AG04449 (cell line): ENCODE results near the gene GRIN3B.

Source experiments
- CTCF ChIA-PET: fragments of 350-600 bp; formaldehyde crosslinking; extraction: SDS; loops from one replicate; lab custom pipeline; 2021; ENCODE audit warnings: antibody characterized with exemption; lab: Yijun Ruan, JAX
- POLR2A ChIA-PET: fragments of 400-600, 350-600 bp; formaldehyde crosslinking; extraction: SDS; loops from one replicate; lab custom pipeline; 2020; ENCODE audit warnings: antibody characterized with exemption, inconsistent platforms; lab: Yijun Ruan, JAX
- DNase-seq: peaks from one replicate; pipeline ENCODE4 v3.0.0-alpha.2; 2010; ENCODE audit warnings: low read depth, low spot score
- H3K4me3 ChIP-seq: 2 replicates; pipeline ENCODE4 v1.5.1; 2011; ENCODE audit warnings: low read depth, mild to moderate bottlenecking, control low read depth, low read length
- TF ChIP-seq, protein P1 (sequence below): IDR thresholded peaks from one replicate; pipeline ENCODE4 v1.5.1; 2011; ENCODE audit warnings: mild to moderate bottlenecking, moderate library complexity, low read length, control low read depth, inconsistent platforms; ENCODE audit not compliant: insufficient read depth; ENCODE audit errors: missing control alignments

Gene GRIN3B

GRCh38 chr19:1010586-1011510, 10.6 kb downstream of the GRIN3B start:
- DNase-seq: no peak
- H3K4me3 ChIP-seq: no peak overlapping the region
- TF ChIP-seq, protein P1, sequence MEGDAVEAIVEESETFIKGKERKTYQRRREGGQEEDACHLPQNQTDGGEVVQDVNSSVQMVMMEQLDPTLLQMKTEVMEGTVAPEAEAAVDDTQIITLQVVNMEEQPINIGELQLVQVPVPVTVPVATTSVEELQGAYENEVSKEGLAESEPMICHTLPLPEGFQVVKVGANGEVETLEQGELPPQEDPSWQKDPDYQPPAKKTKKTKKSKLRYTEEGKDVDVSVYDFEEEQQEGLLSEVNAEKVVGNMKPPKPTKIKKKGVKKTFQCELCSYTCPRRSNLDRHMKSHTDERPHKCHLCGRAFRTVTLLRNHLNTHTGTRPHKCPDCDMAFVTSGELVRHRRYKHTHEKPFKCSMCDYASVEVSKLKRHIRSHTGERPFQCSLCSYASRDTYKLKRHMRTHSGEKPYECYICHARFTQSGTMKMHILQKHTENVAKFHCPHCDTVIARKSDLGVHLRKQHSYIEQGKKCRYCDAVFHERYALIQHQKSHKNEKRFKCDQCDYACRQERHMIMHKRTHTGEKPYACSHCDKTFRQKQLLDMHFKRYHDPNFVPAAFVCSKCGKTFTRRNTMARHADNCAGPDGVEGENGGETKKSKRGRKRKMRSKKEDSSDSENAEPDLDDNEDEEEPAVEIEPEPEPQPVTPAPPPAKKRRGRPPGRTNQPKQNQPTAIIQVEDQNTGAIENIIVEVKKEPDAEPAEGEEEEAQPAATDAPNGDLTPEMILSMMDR: no peak
- CTCF ChIA-PET: interaction anchor here (1.5 kb wide), 1 partner anchor 9 kb away, joined by 3 read pairs; no protein-coding TSS in a partner anchor
- POLR2A ChIA-PET: interaction anchor here (1.2 kb wide), 1 partner anchor 10 kb away, joined by 4 read pairs; the partner anchor contains the start of genes RNU6-2 and TMEM259

DNA sequence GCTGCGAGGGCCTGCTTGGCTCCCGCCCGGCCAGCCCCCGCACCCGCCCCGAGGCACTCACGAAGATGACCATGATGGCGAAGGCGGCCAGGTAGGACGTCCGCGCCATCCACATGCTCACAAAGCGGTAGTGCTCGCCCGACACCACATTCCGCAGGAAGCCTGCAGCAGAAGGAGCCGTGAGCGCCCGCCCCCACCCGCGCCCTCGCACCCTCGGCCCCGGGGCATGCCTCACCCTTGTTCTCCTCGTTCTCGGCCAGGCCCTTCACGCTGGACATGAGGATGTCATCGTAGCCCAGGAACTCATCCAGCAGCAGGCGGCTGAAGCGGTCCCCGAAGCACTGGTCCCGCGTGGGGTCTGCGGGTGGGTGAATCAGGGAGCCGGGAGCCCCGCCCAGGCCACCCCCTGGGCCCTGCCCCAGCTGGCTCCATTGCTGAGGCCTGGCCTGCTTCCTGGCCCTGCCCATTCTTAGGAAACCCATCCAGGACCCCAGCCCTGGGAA, 11.7 kb downstream of the GRIN3B start:
- ChIA-PET CTCF (no interaction called here), POLR2A (no interaction called here)
- no peak overlapping the region for H3K4me3 ChIP-seq
- TF ChIP-seq, protein P1: no peak
- no peak for DNase-seq

DNA sequence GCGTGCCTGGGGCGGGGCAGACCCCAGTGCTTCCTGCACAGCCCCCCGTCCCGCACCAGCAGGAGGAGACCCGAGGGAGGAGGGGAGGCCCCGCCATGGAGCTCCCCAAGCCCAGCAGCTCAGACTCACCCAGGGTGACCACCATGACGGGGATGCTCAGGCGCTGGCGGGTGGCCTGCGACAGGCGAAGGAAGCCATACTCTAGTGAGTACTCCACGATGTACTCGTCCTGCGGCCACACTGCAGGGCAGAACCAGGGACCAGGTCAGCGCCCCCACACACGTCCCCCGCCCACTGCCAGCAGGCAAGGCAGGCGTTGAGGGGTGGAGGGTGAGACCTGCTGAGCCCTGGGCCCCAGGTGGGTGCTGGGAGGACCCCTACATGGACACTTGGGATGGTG, 12.1 kb downstream of the GRIN3B start:
- DNase-seq: no peak
- POLR2A ChIA-PET: no interaction called here
- TF ChIP-seq, protein P1: no peak
- H3K4me3 ChIP-seq: no peak overlapping the region
- CTCF ChIA-PET: no interaction called here

- CTCF ChIA-PET: interaction anchor here (1.2 kb wide), 1 partner anchor 227 kb away, joined by 3 read pairs; no protein-coding TSS in a partner anchor
- POLR2A ChIA-PET: interaction anchor here (0.6 kb wide), 1 partner anchor 29 kb away, joined by 4 read pairs; no protein-coding TSS in a partner anchor
- no peak overlapping the region for H3K4me3 ChIP-seq
- DNase-seq: no peak
- TF ChIP-seq, protein P1: no peak
These were observed 13.0 kb downstream of the GRIN3B start for GRCh38 chr19:1013218-1013617.

DNA sequence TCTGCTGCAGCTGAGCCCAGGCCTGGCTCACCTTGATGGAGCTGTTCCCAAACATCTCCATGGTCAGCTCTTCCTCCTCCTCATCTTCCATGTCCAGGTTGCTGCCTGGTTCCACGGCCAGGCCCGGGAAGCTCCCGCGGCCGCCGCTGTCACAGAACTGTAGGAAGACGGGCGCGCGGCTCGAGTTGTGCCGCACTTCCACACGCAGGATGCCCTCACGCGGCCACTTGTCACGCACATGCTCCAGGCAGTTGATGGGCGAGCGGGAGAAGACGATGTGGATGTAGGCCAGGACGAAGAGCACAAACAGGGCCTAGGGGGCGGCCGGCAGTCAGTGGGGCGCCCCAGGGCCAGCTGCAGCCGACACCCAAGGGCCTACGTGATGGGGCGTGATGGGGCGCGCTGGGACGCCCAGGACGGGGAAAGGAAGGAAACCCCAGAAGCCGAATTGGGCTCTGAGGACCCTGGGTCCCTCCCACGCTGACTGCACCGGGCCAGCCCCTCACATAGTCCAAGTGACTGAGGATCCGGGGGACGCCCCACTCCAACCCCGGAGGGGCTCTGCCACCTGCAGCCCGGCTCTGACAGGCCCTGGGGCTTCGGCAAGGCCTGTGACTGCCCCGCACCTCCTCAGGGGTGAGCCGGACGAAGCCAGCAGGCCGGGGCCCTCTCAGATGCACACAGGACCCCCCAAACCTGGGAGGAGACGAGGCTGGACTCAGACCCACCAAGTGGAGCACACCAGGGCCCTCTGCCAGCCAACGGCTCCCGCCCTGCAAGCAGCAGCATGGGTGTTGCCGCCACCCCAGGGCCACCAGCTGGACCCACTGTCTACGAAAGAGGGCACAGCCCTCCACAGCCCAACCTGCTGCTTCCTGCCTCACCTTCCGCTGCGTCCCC, 14.2 kb downstream of the GRIN3B start:
- DNase-seq: no peak
- ChIA-PET POLR2A (no interaction called here), CTCF (interaction anchor here (0.6 to 1.1 kb wide), 3 partner anchors 9 to 180 kb away, joined by 3 read pairs; partner anchors contain the start of gene WDR18)
- TF ChIP-seq, protein P1: no peak
- no peak overlapping the region for H3K4me3 ChIP-seq
